Middle frontal gyrus (tissue), 1 donor: ENCODE results near the gene EHD4.

ENCODE experiments used
- DNase-seq: peaks from one replicate; pipeline ENCODE4 v3.0.0-alpha.2; 2015; ENCODE audit warnings: low spot score; ENCODE audit errors: extremely low spot score

EHD4 gene

GRCh38 chr15:41896566-41896965 lies 75.8 kb downstream of the EHD4 start:
- DNase-seq, result no peak

- no peak for DNase-seq
Observed at GRCh38 chr15:41895957-41896356, 76.4 kb downstream of the EHD4 start.

GRCh38 chr15:41895491-41895890 lies 76.9 kb downstream of the EHD4 start:
- DNase-seq, result no peak

GRCh38 chr15:41894791-41895463 lies 77.4 kb downstream of the EHD4 start:
- no peak for DNase-seq

- no peak for DNase-seq
Observed at GRCh38 chr15:41894251-41894790, 78.0 kb downstream of the EHD4 start.

GRCh38 chr15:41893422-41894250 lies 78.7 kb downstream of the EHD4 start, which contains the start of gene SPTBN5:
TSS of gene SPTBN5 (minus strand) at chr15:41894053. CDS start at chr15:41893497, 556 bp downstream.
- DNase-seq, result no peak

- DNase-seq, result no peak
Observed at GRCh38 chr15:41892621-41893421, 79.5 kb downstream of the EHD4 start.

- DNase-seq, result no peak
Observed at GRCh38 chr15:41891946-41892345, 80.4 kb downstream of the EHD4 start.

- DNase-seq, result no peak
Observed at GRCh38 chr15:41891226-41891625, 81.1 kb downstream of the EHD4 start.

- DNase-seq, result no peak
Observed at GRCh38 chr15:41890050-41890690, 82.2 kb downstream of the EHD4 start.

- DNase-seq, result no peak
Observed at GRCh38 chr15:41888662-41889253, 83.6 kb downstream of the EHD4 start.

- no peak for DNase-seq
Observed at GRCh38 chr15:41887893-41888292, 84.5 kb downstream of the EHD4 start.

GRCh38 chr15:41887161-41887560 lies 85.2 kb downstream of the EHD4 start:
- no peak for DNase-seq

- no peak for DNase-seq
Observed at GRCh38 chr15:41886741-41887140, 85.6 kb downstream of the EHD4 start.

- no peak for DNase-seq
Observed at GRCh38 chr15:41885841-41886240, 86.5 kb downstream of the EHD4 start.

- DNase-seq, result no peak
Observed at GRCh38 chr15:41885321-41885720, 87.0 kb downstream of the EHD4 start.

GRCh38 chr15:41884458-41884857 lies 87.9 kb downstream of the EHD4 start:
- no peak for DNase-seq

GRCh38 chr15:41883484-41883825 lies 88.9 kb downstream of the EHD4 start:
- no peak for DNase-seq

GRCh38 chr15:41882689-41883483 lies 89.5 kb downstream of the EHD4 start:
- DNase-seq, result no peak
